Hepatocyte (in vitro differentiated cells): ENCODE measurements around the gene DNM2. TPM values are rescaled to one million over a fixed set of nuclear protein-coding genes. Genes with fewer than 3 reads are reported as not detected.

Experiments used
- DNase-seq: peaks from one replicate; pipeline ENCODE4 v3.0.0-alpha.2; 2016; ENCODE audit warnings: low spot score
- H2AFZ ChIP-seq: fragments of 200-600 bp; sonication (generic); 2 replicates; pipeline ENCODE4 v1.6.0; 2016; ENCODE audit warnings: antibody characterized with exemption, mild to moderate bottlenecking
- H3K27ac ChIP-seq: fragments of 200-600 bp; sonication (generic); 2 replicates; pipeline ENCODE4 v1.5.1; 2016; ENCODE audit warnings: mild to moderate bottlenecking
- H3K27me3 ChIP-seq: fragments of 200-600 bp; sonication (generic); 2 replicates; pipeline ENCODE4 v1.6.1; 2016
- H3K36me3 ChIP-seq: fragments of 200-600 bp; sonication (generic); replicated peaks from 2 replicates; pipeline ENCODE4 v1.5.1; 2016; ENCODE audit warnings: low read depth; ENCODE audit not compliant: insufficient read depth
- H3K4me1 ChIP-seq: fragments of 200-600 bp; sonication (generic); 2 replicates; pipeline ENCODE4 v1.5.1; 2016; ENCODE audit warnings: mild to moderate bottlenecking, moderate library complexity; ENCODE audit not compliant: insufficient read depth
- H3K4me2 ChIP-seq: fragments of 200-600 bp; sonication (generic); 2 replicates; pipeline ENCODE4 v1.6.0; 2016
- H3K4me3 ChIP-seq: fragments of 200-600 bp; sonication (generic); 2 replicates; pipeline ENCODE4 v1.5.1; 2016; ENCODE audit warnings: mild to moderate bottlenecking
- H3K79me2 ChIP-seq: fragments of 200-600 bp; sonication (generic); 2 replicates; pipeline ENCODE4 v1.6.0; 2017; ENCODE audit warnings: mild to moderate bottlenecking
- H3K9me2 ChIP-seq: fragments of 200-600 bp; sonication (generic); replicated peaks from 2 replicates; pipeline ENCODE4 v1.6.0; 2017; ENCODE audit warnings: mild to moderate bottlenecking; ENCODE audit not compliant: insufficient read depth
- H3K9me3 ChIP-seq: fragments of 200-600 bp; sonication (generic); 2 replicates; pipeline ENCODE4 v1.5.1; 2016; ENCODE audit warnings: low read depth, mild to moderate bottlenecking
- H4K20me1 ChIP-seq: fragments of 200-600 bp; sonication (generic); 2 replicates; pipeline ENCODE4 v1.6.0; 2016; ENCODE audit warnings: mild to moderate bottlenecking; ENCODE audit not compliant: insufficient read depth, poor library complexity, severe bottlenecking
- EZH2 ChIP-seq: fragments of 200-600 bp; sonication (generic); IDR thresholded peaks from 2 replicates; pipeline ENCODE4 v1.6.1; 2016; ENCODE audit warnings: antibody characterized with exemption, mild to moderate bottlenecking, borderline replicate concordance
- EZH2phosphoT487 ChIP-seq: fragments of 200-600 bp; sonication (generic); IDR thresholded peaks from one replicate; pipeline ENCODE4 v1.6.1; 2018; ENCODE audit warnings: antibody characterized with exemption, mild to moderate bottlenecking, low read depth, moderate library complexity; ENCODE audit not compliant: unreplicated experiment, severe bottlenecking
- WGBS: methylation state at CpG from one replicate; pipeline ENCODE4 v1.1.6; 2016; ENCODE audit warnings: low lambda C conversion rate; ENCODE audit errors: missing lambda C conversion rate; 5-methylcytosine and 5-hydroxymethylcytosine counted together
- polyA plus RNA-seq: library from polyadenylated mRNA; unstranded; fragments of >200 nt; fragmentation: Nextera tagmentation; extraction: Ambion mirVana; gene quantifications from 2 replicates; pipeline ENCODE4 v1.2.1, GENCODE V29; 2016
- total RNA-seq: library from RNA; depleted of rRNA; stranded (reverse); fragments of >200 nt; gene quantifications from 2 replicates; pipeline ENCODE4 v1.2.3, GENCODE V29; 2014
- TF ChIP-seq, protein P1 (sequence below): fragments of 200-600 bp; sonication (generic); IDR thresholded peaks from 2 replicates; pipeline ENCODE4 v1.5.1; 2016; ENCODE audit warnings: antibody characterized with exemption, mild to moderate bottlenecking; ENCODE audit not compliant: poor library complexity

DNM2 gene
- total and polyA plus RNA-seq, 2 experiments from 2014 or later, result 93.9 to 130 TPM

GRCh38 chr19:10830931-10831779 is 113.3 kb downstream of the DNM2 start:
- Histone ChIP-seq H3K4me2 (no peak overlapping the region), H3K27ac (no peak overlapping the region), H3K9me2 (no peaks in the 10 kb centered on the region), H3K79me2 (no peaks in the 10 kb centered on the region), H2AFZ (no peak overlapping the region), H3K9me3 (no peaks in the 10 kb centered on the region), H3K27me3 (no peaks in the 10 kb centered on the region), H3K4me1 (no peaks in the 10 kb centered on the region), H3K36me3 (no peaks in the 10 kb centered on the region), H3K4me3 (no peak overlapping the region), H4K20me1 (no peaks in the 10 kb centered on the region)
- TF ChIP-seq EZH2phosphoT487, result no peak
- TF ChIP-seq EZH2, result no peak
- TF ChIP-seq, protein P1, sequence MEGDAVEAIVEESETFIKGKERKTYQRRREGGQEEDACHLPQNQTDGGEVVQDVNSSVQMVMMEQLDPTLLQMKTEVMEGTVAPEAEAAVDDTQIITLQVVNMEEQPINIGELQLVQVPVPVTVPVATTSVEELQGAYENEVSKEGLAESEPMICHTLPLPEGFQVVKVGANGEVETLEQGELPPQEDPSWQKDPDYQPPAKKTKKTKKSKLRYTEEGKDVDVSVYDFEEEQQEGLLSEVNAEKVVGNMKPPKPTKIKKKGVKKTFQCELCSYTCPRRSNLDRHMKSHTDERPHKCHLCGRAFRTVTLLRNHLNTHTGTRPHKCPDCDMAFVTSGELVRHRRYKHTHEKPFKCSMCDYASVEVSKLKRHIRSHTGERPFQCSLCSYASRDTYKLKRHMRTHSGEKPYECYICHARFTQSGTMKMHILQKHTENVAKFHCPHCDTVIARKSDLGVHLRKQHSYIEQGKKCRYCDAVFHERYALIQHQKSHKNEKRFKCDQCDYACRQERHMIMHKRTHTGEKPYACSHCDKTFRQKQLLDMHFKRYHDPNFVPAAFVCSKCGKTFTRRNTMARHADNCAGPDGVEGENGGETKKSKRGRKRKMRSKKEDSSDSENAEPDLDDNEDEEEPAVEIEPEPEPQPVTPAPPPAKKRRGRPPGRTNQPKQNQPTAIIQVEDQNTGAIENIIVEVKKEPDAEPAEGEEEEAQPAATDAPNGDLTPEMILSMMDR, result no peak
- no peak for DNase-seq
- WGBS, result 95% methylated on average over 21 of the region's 33 CpGs

GRCh38 chr19:10831987-10832938 is 114.4 kb downstream of the DNM2 start:
- H2AFZ ChIP-seq, result no peak overlapping the region
- no peak for DNase-seq
- TF ChIP-seq EZH2, result no peak
- no peak for TF ChIP-seq EZH2phosphoT487
- TF ChIP-seq, protein P1, result no peak
- WGBS, result 91% methylated on average over 27 of the region's 28 CpGs
- no peaks in the 10 kb centered on the region for H3K36me3 ChIP-seq
- no peaks in the 10 kb centered on the region for H4K20me1 ChIP-seq
- H3K4me1 ChIP-seq, result peaks cover 5% of the 10 kb centered on the region
- H3K4me3 ChIP-seq, result no peak overlapping the region
- no peaks in the 10 kb centered on the region for H3K27me3 ChIP-seq
- no peaks in the 10 kb centered on the region for H3K79me2 ChIP-seq
- no peak overlapping the region for H3K27ac ChIP-seq
- no peak overlapping the region for H3K4me2 ChIP-seq
- no peaks in the 10 kb centered on the region for H3K9me2 ChIP-seq
- H3K9me3 ChIP-seq, result no peaks in the 10 kb centered on the region

- no peaks in the 10 kb centered on the region for H3K9me2 ChIP-seq
- no peaks in the 10 kb centered on the region for H4K20me1 ChIP-seq
- no peak overlapping the region for H3K4me2 ChIP-seq
- no peak overlapping the region for H2AFZ ChIP-seq
- H3K79me2 ChIP-seq, result no peaks in the 10 kb centered on the region
- H3K27ac ChIP-seq, result no peak overlapping the region
- H3K4me1 ChIP-seq, result peaks cover 5% of the 10 kb centered on the region
- H3K4me3 ChIP-seq, result no peak overlapping the region
- no peaks in the 10 kb centered on the region for H3K27me3 ChIP-seq
- H3K36me3 ChIP-seq, result no peaks in the 10 kb centered on the region
- no peak for TF ChIP-seq EZH2phosphoT487
- TF ChIP-seq EZH2, result no peak
- TF ChIP-seq, protein P1, result no peak
- no peaks in the 10 kb centered on the region for H3K9me3 ChIP-seq
- WGBS, result 94% methylated on average over 19 of the region's 20 CpGs
- no peak for DNase-seq
These were observed 115.0 kb downstream of the DNM2 start for GRCh38 chr19:10832939-10833296.
